ENCODE measurements around the gene PCDHGC4.

- TF ChIP-seq CTCF (IDR thresholded peaks at IDR 0.05) (no peak), POLR2A (IDR thresholded peaks at IDR 0.05) (no peak), POLR2AphosphoS5 (IDR thresholded peaks at IDR 0.05) (no peak)
These were observed 24.2 kb downstream of the PCDHGC4 start for GRCh38 chr5:141508798-141509611.
